ENCODE measurements around the gene ACAP2. TPM values are rescaled to one million over a fixed set of nuclear protein-coding genes. Genes with fewer than 3 reads are reported as not detected.

Gene ACAP2
- total RNA-seq, 1 experiment from 2014 or later = 42.9 TPM

DNA sequence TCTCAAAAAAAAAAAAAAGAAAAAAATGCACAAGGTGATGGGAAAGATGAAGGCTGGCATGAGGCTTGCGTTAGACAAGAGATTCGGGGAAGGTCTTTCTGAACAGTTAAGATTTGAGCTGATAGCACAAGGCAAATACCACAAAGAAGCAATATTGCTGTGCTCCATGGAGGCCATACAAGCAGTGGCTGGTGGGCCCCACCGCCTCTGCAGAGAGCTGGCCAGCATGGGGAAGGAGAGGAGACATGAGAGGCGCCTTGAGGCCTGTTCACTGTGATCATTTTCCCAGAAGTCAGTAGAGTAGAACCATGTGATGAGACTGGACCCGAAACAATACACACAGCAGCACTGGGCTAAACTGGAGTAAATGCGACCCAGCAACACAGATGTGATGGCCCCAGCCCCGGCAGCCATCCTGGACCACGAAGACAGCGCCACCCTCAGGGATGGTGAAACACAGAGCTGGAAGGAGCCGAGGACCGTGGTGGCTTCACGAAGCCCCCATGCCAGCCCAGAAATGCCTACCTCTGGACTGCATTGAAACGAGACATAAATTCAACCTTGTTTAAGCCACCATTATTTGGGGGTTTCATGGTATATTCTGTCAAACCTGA, 177.3 kb downstream of the ACAP2 start:
- POLR2A ChIA-PET = no interaction called here
- no TSS peak for BruUV-seq (replicated peaks)
- intact Hi-C loops (cut with micrococcal nuclease; ENCODE audit: unreplicated experiment) = no loop called here
- no peak overlapping the region for H3K27ac Mint-ChIP-seq (ENCODE audit: unreplicated experiment)
- Histone ChIP-seq H3K36me3 (ENCODE audit: control insufficient read depth, insufficient read depth, low read length) (peaks cover 2% of the 10 kb centered on the region), H3K27me3 (replicated peaks; ENCODE audit: control insufficient read depth, insufficient read depth, low read length) (no peaks in the 10 kb centered on the region), H3K4me3 (ENCODE audit: low read depth, low read length) (no peak overlapping the region), H3K9me3 (no peaks in the 10 kb centered on the region), H3K4me1 (peaks cover 14% of the 10 kb centered on the region)
- TF ChIP-seq, protein P1, sequence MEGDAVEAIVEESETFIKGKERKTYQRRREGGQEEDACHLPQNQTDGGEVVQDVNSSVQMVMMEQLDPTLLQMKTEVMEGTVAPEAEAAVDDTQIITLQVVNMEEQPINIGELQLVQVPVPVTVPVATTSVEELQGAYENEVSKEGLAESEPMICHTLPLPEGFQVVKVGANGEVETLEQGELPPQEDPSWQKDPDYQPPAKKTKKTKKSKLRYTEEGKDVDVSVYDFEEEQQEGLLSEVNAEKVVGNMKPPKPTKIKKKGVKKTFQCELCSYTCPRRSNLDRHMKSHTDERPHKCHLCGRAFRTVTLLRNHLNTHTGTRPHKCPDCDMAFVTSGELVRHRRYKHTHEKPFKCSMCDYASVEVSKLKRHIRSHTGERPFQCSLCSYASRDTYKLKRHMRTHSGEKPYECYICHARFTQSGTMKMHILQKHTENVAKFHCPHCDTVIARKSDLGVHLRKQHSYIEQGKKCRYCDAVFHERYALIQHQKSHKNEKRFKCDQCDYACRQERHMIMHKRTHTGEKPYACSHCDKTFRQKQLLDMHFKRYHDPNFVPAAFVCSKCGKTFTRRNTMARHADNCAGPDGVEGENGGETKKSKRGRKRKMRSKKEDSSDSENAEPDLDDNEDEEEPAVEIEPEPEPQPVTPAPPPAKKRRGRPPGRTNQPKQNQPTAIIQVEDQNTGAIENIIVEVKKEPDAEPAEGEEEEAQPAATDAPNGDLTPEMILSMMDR (IDR thresholded peaks at IDR 0.05; ENCODE audit: insufficient read depth in 1 of 2, low read depth in 1 of 2, low read length in 1 of 2, severe bottlenecking in 1 of 2, unreplicated experiment in 1 of 2) = no peak
- no peak for DNase-seq
- H3K27me3 Mint-ChIP-seq (ENCODE audit: insufficient read depth, unreplicated experiment) = no peaks in the 10 kb centered on the region
- CTCF ChIA-PET = no interaction called here
- H3K4me3 Mint-ChIP-seq (ENCODE audit: unreplicated experiment) = no peak overlapping the region
- peaks cover 13% of the 10 kb centered on the region for H3K4me1 Mint-ChIP-seq (ENCODE audit: low read depth, unreplicated experiment)
- peaks cover 20% of the 10 kb centered on the region for H3K36me3 Mint-ChIP-seq (ENCODE audit: insufficient read depth, unreplicated experiment)
- no peaks in the 10 kb centered on the region for H3K9me3 Mint-ChIP-seq (ENCODE audit: unreplicated experiment)

DNA sequence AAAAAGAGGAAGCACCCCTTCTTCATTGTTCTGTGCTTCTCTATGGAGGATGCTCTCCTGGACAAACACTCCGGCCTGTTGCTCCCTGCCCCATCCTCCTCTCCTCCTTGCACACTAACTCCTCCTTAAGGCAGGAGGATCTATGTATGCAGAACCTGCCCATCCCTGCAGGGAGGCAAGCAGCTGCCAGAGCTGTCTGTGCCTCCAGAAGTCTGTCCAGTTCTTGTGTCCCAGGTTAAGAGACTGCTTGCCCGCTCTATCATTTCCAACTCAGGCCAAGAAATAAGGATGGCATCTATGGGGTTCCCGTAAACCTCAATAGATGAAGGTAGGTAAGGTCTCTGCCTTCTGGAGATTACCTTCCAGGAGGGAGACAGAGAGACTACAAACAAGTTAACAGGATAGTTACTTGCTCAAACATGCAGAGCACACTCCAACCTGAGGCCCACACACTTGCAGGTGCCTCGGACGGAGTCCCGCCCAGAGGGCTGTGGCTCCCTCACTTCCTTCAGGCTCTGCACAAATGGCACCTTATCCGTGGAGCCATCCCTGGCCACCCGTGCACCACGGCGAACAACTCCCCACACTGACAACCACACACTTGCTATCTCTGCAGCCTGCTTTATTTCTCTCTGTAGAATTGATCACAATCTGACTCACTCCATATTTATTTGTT, 178.8 kb downstream of the ACAP2 start:
- peaks cover 12% of the 10 kb centered on the region for H3K4me1 Mint-ChIP-seq (ENCODE audit: low read depth, unreplicated experiment)
- no peaks in the 10 kb centered on the region for H3K27me3 Mint-ChIP-seq (ENCODE audit: insufficient read depth, unreplicated experiment)
- Histone ChIP-seq H3K4me1 (peaks cover 8% of the 10 kb centered on the region; the same call in 1 of the 2 replicates), H3K36me3 (ENCODE audit: control insufficient read depth, insufficient read depth, low read length) (peaks cover 2% of the 10 kb centered on the region), H3K4me3 (ENCODE audit: low read depth, low read length) (no peak overlapping the region), H3K27me3 (replicated peaks; ENCODE audit: control insufficient read depth, insufficient read depth, low read length) (no peaks in the 10 kb centered on the region), H3K9me3 (no peaks in the 10 kb centered on the region)
- intact Hi-C loops (cut with micrococcal nuclease; ENCODE audit: unreplicated experiment) = no loop called here
- DNase-seq = no peak
- H3K9me3 Mint-ChIP-seq (ENCODE audit: unreplicated experiment) = no peaks in the 10 kb centered on the region
- no peak overlapping the region for H3K4me3 Mint-ChIP-seq (ENCODE audit: unreplicated experiment)
- BruUV-seq (replicated peaks) = no TSS peak
- H3K27ac Mint-ChIP-seq (ENCODE audit: unreplicated experiment) = no peak overlapping the region
- TF ChIP-seq, protein P1 (IDR thresholded peaks at IDR 0.05; ENCODE audit: insufficient read depth in 1 of 2, low read depth in 1 of 2, low read length in 1 of 2, severe bottlenecking in 1 of 2, unreplicated experiment in 1 of 2) = no peak
- H3K36me3 Mint-ChIP-seq (ENCODE audit: insufficient read depth, unreplicated experiment) = peaks cover 23% of the 10 kb centered on the region
- ChIA-PET CTCF (no interaction called here), POLR2A (no interaction called here)

DNA sequence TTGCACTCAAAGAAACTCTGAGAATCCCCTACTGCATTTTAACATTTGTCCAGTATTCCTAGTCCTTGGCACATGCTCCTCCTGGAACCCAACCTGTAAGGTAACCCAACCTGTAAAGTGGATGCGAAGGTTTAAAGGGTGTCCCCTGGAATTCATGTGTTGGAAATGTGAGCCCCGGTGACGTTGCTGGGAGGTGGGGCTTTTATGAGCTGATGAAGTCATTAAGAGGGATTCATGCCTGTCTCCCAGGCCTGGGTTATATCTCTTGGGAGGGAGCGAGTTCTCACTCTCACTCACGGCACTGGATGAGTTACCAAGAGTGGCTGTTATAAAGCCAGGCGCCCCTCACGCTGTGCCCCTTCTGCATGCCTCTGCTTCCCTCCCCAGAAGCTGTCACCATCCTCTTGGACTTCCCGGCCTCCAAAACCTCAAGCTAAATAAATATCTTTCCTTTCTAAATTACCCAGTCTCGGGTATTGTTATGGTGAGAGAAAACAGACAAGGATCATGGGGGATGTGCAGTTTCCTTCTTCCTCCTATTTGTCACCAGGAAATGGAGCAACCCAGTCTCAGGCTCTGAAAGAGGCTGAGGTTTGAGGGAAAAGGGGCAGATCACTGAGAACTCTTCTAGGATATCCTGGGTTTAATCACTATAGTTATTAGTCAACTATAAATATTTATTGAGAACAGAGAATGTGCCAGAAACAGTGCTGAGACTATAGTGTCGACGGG, 179.5 kb downstream of the ACAP2 start:
- Mint-ChIP-seq H3K4me1 (ENCODE audit: low read depth, unreplicated experiment) (peaks cover 11% of the 10 kb centered on the region), H3K27me3 (ENCODE audit: insufficient read depth, unreplicated experiment) (no peaks in the 10 kb centered on the region), H3K36me3 (ENCODE audit: insufficient read depth, unreplicated experiment) (peaks cover 23% of the 10 kb centered on the region), H3K27ac (ENCODE audit: unreplicated experiment) (no peak overlapping the region), H3K9me3 (ENCODE audit: unreplicated experiment) (no peaks in the 10 kb centered on the region), H3K4me3 (ENCODE audit: unreplicated experiment) (no peak overlapping the region)
- no peak overlapping the region for H3K4me3 ChIP-seq (ENCODE audit: low read depth, low read length)
- ChIA-PET CTCF (no interaction called here), POLR2A (no interaction called here)
- no peaks in the 10 kb centered on the region for H3K9me3 ChIP-seq
- no peaks in the 10 kb centered on the region; the same call in 1 of the 2 replicates for H3K36me3 ChIP-seq (ENCODE audit: control insufficient read depth, insufficient read depth, low read length)
- no TSS peak for BruUV-seq (replicated peaks)
- no peak for DNase-seq
- intact Hi-C loops (cut with micrococcal nuclease; ENCODE audit: unreplicated experiment) = no loop called here
- peaks cover 9% of the 10 kb centered on the region; the same call in 1 of the 2 replicates for H3K4me1 ChIP-seq
- TF ChIP-seq, protein P1 (IDR thresholded peaks at IDR 0.05; ENCODE audit: insufficient read depth in 1 of 2, low read depth in 1 of 2, low read length in 1 of 2, severe bottlenecking in 1 of 2, unreplicated experiment in 1 of 2) = no peak
- H3K27me3 ChIP-seq (replicated peaks; ENCODE audit: control insufficient read depth, insufficient read depth, low read length) = no peaks in the 10 kb centered on the region

Data from Caco-2 (cell line).